ENCODE measurements around the gene FGFRL1.
"Not testable (repeated sequence)": the region's sequence is repeated elsewhere in the genome, so short reads cannot be mapped to it uniquely, and the experiment has no call there.

Gene FGFRL1

GRCh38 chr4:1046581-1047011 is 35.2 kb downstream of the FGFRL1 start:
- H3K36me3 ChIP-seq (ENCODE audit: control insufficient read depth, insufficient read depth, low read length); H3K9me3 ChIP-seq (ENCODE audit: control insufficient read depth, insufficient read depth, low read length); H3K27ac ChIP-seq (ENCODE audit: low read depth, low read length); H3K4me1 ChIP-seq (ENCODE audit: control insufficient read depth, insufficient read depth, low read length); H3K9ac ChIP-seq (ENCODE audit: low read depth, low read length): not testable (repeated sequence)
- Histone ChIP-seq H3K4me3 (ENCODE audit: low read depth, low read length) (peak overlapping the region; percentile 35; the same call in 1 of the 2 replicates), H3K27me3 (ENCODE audit: control insufficient read depth, insufficient read depth, low read length) (peaks cover 23% of the 10 kb centered on the region; the same call in 1 of the 2 replicates)

- H3K9me3 ChIP-seq (ENCODE audit: control insufficient read depth, insufficient read depth, low read length): no peaks in the 10 kb centered on the region
- no peak overlapping the region for H3K9ac ChIP-seq (ENCODE audit: low read depth, low read length)
- H3K4me1 ChIP-seq (ENCODE audit: control insufficient read depth, insufficient read depth, low read length): peaks cover 5% of the 10 kb centered on the region; the same call in 1 of the 2 replicates
- H3K36me3 ChIP-seq (ENCODE audit: control insufficient read depth, insufficient read depth, low read length): no peaks in the 10 kb centered on the region
- H3K4me3 ChIP-seq (ENCODE audit: low read depth, low read length): peak overlapping the region; percentile 35; the same call in 1 of the 2 replicates
- H3K27me3 ChIP-seq (ENCODE audit: control insufficient read depth, insufficient read depth, low read length): peaks cover 23% of the 10 kb centered on the region; the same call in 1 of the 2 replicates
- no peak overlapping the region for H3K27ac ChIP-seq (ENCODE audit: low read depth, low read length)
Measured at GRCh38 chr4:1047106-1047975, 35.9 kb downstream of the FGFRL1 start.

GRCh38 chr4:1047976-1048772 is 36.7 kb downstream of the FGFRL1 start:
- no peak overlapping the region for H3K27ac ChIP-seq (ENCODE audit: low read depth, low read length)
- H3K4me3 ChIP-seq (ENCODE audit: low read depth, low read length): no peak overlapping the region

GRCh38 chr4:1048773-1049590 is 37.6 kb downstream of the FGFRL1 start:
- Histone ChIP-seq H3K9ac (ENCODE audit: low read depth, low read length) (no peak overlapping the region), H3K9me3 (ENCODE audit: control insufficient read depth, insufficient read depth, low read length) (no peaks in the 10 kb centered on the region), H3K4me3 (ENCODE audit: low read depth, low read length) (no peak overlapping the region), H3K27me3 (ENCODE audit: control insufficient read depth, insufficient read depth, low read length) (peaks cover 26% of the 10 kb centered on the region; the same call in 1 of the 2 replicates), H3K36me3 (ENCODE audit: control insufficient read depth, insufficient read depth, low read length) (no peaks in the 10 kb centered on the region), H3K4me1 (ENCODE audit: control insufficient read depth, insufficient read depth, low read length) (no peaks in the 10 kb centered on the region), H3K27ac (ENCODE audit: low read depth, low read length) (no peak overlapping the region)

More at GRCh38 chr4:1047976-1048772, 36.7 kb downstream of the FGFRL1 start:
- Histone ChIP-seq H3K4me1 (ENCODE audit: control insufficient read depth, insufficient read depth, low read length) (peaks cover 4% of the 10 kb centered on the region; the same call in 1 of the 2 replicates), H3K36me3 (ENCODE audit: control insufficient read depth, insufficient read depth, low read length) (no peaks in the 10 kb centered on the region), H3K27me3 (ENCODE audit: control insufficient read depth, insufficient read depth, low read length) (peaks cover 28% of the 10 kb centered on the region; the same call in 1 of the 2 replicates), H3K9ac (ENCODE audit: low read depth, low read length) (no peak overlapping the region), H3K9me3 (ENCODE audit: control insufficient read depth, insufficient read depth, low read length) (no peaks in the 10 kb centered on the region)

- Histone ChIP-seq H3K27ac (ENCODE audit: low read depth, low read length) (no peak overlapping the region), H3K9me3 (ENCODE audit: control insufficient read depth, insufficient read depth, low read length) (no peaks in the 10 kb centered on the region), H3K4me1 (ENCODE audit: control insufficient read depth, insufficient read depth, low read length) (no peaks in the 10 kb centered on the region), H3K27me3 (ENCODE audit: control insufficient read depth, insufficient read depth, low read length) (peaks cover 20% of the 10 kb centered on the region; the same call in 1 of the 2 replicates), H3K9ac (ENCODE audit: low read depth, low read length) (no peak overlapping the region), H3K36me3 (ENCODE audit: control insufficient read depth, insufficient read depth, low read length) (no peaks in the 10 kb centered on the region), H3K4me3 (ENCODE audit: low read depth, low read length) (no peak overlapping the region)
Measured at GRCh38 chr4:1049591-1049905, 38.1 kb downstream of the FGFRL1 start.

- H3K27me3 ChIP-seq (ENCODE audit: control insufficient read depth, insufficient read depth, low read length): peaks cover 13% of the 10 kb centered on the region; the same call in 1 of the 2 replicates
Measured at GRCh38 chr4:1050486-1051213, 39.2 kb downstream of the FGFRL1 start.

GRCh38 chr4:1051472-1051871 is 40.0 kb downstream of the FGFRL1 start:
- peaks cover 13% of the 10 kb centered on the region; the same call in 1 of the 2 replicates for H3K27me3 ChIP-seq (ENCODE audit: control insufficient read depth, insufficient read depth, low read length)
- peaks cover 3% of the 10 kb centered on the region; the same call in 1 of the 2 replicates for H3K4me1 ChIP-seq (ENCODE audit: control insufficient read depth, insufficient read depth, low read length)
- no peak overlapping the region for H3K9ac ChIP-seq (ENCODE audit: low read depth, low read length)
- no peaks in the 10 kb centered on the region for H3K9me3 ChIP-seq (ENCODE audit: control insufficient read depth, insufficient read depth, low read length)
- H3K27ac ChIP-seq (ENCODE audit: low read depth, low read length): no peak overlapping the region
- H3K4me3 ChIP-seq (ENCODE audit: low read depth, low read length): no peak overlapping the region
- H3K36me3 ChIP-seq (ENCODE audit: control insufficient read depth, insufficient read depth, low read length): no peaks in the 10 kb centered on the region

More at GRCh38 chr4:1050486-1051213, 39.2 kb downstream of the FGFRL1 start:
- Histone ChIP-seq H3K27ac (ENCODE audit: low read depth, low read length) (no peak overlapping the region), H3K9me3 (ENCODE audit: control insufficient read depth, insufficient read depth, low read length) (no peaks in the 10 kb centered on the region), H3K36me3 (ENCODE audit: control insufficient read depth, insufficient read depth, low read length) (no peaks in the 10 kb centered on the region), H3K4me3 (ENCODE audit: low read depth, low read length) (no peak overlapping the region), H3K9ac (ENCODE audit: low read depth, low read length) (no peak overlapping the region), H3K4me1 (ENCODE audit: control insufficient read depth, insufficient read depth, low read length) (no peaks in the 10 kb centered on the region)

GRCh38 chr4:1052231-1052671 is 40.8 kb downstream of the FGFRL1 start:
- Histone ChIP-seq H3K4me1 (ENCODE audit: control insufficient read depth, insufficient read depth, low read length) (peaks cover 3% of the 10 kb centered on the region; the same call in 1 of the 2 replicates), H3K27me3 (ENCODE audit: control insufficient read depth, insufficient read depth, low read length) (peaks cover 13% of the 10 kb centered on the region; the same call in 1 of the 2 replicates), H3K9ac (ENCODE audit: low read depth, low read length) (no peak overlapping the region)

GRCh38 chr4:1053080-1053661 is 41.7 kb downstream of the FGFRL1 start:
- peaks cover 13% of the 10 kb centered on the region; the same call in 1 of the 2 replicates for H3K27me3 ChIP-seq (ENCODE audit: control insufficient read depth, insufficient read depth, low read length)
- peaks cover 3% of the 10 kb centered on the region; the same call in 1 of the 2 replicates for H3K4me1 ChIP-seq (ENCODE audit: control insufficient read depth, insufficient read depth, low read length)
- H3K36me3 ChIP-seq (ENCODE audit: control insufficient read depth, insufficient read depth, low read length): no peaks in the 10 kb centered on the region
- no peak overlapping the region for H3K4me3 ChIP-seq (ENCODE audit: low read depth, low read length)
- H3K9ac ChIP-seq (ENCODE audit: low read depth, low read length): no peak overlapping the region
- no peak overlapping the region for H3K27ac ChIP-seq (ENCODE audit: low read depth, low read length)
- no peaks in the 10 kb centered on the region for H3K9me3 ChIP-seq (ENCODE audit: control insufficient read depth, insufficient read depth, low read length)

More at GRCh38 chr4:1052231-1052671, 40.8 kb downstream of the FGFRL1 start:
- Histone ChIP-seq H3K9me3 (ENCODE audit: control insufficient read depth, insufficient read depth, low read length) (no peaks in the 10 kb centered on the region), H3K27ac (ENCODE audit: low read depth, low read length) (no peak overlapping the region), H3K36me3 (ENCODE audit: control insufficient read depth, insufficient read depth, low read length) (no peaks in the 10 kb centered on the region), H3K4me3 (ENCODE audit: low read depth, low read length) (no peak overlapping the region)
